ENCODE measurements around the gene ZNF189.

ZNF189 gene

DNA sequence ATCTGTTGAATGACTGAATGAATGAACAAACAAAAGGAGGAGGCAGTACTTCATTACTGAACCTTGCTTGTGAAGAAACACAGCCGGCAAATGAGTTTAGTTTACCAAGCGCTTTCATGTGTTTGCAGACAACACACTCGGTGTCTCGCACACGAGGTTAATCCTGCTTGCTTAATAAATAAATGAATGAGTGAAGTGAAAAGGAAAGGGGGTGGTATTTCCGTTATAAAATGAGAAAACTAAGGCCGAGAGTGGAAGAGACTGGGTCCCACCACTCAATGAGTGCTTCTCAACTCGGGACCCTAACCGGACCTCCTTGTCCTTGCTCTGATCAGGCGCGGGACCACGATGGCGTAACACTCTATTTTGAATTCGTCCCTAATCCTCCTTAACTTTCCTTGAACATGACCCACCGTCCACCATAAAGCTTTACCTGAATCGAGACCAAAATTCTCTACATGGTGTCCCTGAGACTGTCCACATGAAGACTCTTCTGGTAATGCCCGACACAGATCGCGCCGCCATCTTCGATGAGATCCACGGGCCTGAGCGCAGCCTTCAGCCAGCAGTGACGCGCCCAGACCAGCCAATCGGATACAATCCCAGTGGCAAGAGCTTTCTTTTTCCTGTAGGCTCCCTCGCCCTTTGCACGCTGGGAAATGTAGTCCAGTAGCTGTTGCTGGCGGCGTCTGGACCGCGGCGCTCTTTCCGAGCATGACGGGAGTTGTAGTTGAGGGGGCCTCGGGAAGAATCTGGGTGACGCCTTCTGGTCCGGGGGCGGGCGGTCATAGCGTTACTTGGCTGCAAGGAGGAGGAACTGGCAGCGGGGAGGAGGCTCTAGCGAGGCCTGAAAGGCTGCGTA lies at the start of gene ZNF189, which contains the start of gene MRPL50:
TSS of gene ZNF189 (plus strand) at position 784 of the 862 bp plus-strand sequence. CDS start 306 bp downstream, outside the sequence.
TSS of gene MRPL50 (minus strand) at position 551 of the 862 bp plus-strand sequence. CDS start at position 525, 26 bp downstream.
- intact Hi-C loops (cut with DNase I) = loop anchor here (5.0 kb wide), 1 partner anchor 134 kb away; the partner anchor contains the start of gene RNF20
- peak; percentile 98 to 100 (median 99) for DNase-seq

DNA sequence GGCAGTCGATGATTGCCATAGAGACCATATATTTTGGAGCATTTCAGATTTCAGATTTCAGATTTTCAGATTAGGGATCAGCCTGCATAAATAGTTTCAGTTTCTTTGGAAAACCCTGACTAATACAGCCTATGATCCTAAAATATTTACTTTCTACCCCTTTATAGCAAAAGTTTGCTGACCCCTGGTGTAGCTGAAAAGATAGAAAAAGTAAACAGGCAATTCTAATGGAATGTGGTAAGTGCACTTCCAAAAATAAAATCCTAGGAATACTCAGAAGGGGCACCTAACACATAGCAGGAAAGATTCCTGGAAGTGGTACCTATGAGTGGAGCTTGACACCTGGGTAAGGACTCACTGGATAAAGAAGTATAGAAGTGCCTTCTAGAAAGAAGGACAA lies 48.4 kb upstream of the ZNF189 start:
- DNase-seq = no peak
- intact Hi-C loops (cut with DNase I) = no loop called here

DNA sequence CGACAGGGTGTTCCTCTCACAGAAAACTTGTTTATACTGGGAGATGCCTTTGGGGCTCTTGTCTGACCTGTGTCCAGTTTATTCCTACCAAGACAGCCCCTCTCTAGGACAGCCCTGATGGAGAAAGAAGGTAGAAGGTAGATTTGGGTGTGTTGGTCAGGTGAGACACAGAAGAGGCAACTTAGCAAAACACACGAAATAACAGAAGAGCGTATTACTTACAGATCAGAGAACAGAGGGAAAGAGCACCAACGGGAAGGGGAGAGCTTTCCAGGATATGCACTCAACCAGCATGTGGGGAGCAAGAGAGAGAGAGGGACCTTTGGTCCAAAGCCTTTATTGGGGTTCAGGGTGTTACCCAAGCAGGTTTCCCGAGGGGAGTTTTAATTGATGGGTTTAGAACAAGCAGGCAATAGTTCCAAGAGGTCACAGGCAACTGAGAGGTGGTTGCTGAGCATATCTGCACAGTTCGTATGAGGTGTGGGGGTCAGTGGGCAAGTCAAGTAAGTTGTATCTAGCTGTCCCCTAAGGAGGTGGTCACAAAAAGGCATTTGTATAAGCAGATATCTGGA lies 45.7 kb upstream of the ZNF189 start:
- intact Hi-C loops (cut with DNase I) = no loop called here
- DNase-seq = no peak

DNA sequence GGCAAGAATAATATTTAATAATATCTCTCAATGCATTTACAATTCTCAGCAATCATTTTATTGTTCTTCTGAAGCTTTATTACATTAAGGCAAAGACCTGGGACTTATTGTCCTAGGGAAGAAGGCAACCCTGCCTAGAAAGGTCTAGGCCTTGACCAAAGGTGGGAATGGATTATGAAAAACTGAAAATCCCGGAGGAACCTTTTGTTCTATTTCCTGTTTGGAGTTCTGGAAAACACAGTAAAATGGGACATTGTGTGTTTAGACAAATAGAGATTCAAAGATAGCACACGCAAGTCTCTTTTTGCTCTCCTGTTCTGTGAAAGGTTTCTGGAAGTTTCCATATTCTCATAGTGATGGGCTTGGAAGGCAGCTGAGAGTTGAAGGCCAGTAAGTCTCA lies 45.0 kb upstream of the ZNF189 start:
- DNase-seq = no peak
- intact Hi-C loops (cut with DNase I) = no loop called here

DNA sequence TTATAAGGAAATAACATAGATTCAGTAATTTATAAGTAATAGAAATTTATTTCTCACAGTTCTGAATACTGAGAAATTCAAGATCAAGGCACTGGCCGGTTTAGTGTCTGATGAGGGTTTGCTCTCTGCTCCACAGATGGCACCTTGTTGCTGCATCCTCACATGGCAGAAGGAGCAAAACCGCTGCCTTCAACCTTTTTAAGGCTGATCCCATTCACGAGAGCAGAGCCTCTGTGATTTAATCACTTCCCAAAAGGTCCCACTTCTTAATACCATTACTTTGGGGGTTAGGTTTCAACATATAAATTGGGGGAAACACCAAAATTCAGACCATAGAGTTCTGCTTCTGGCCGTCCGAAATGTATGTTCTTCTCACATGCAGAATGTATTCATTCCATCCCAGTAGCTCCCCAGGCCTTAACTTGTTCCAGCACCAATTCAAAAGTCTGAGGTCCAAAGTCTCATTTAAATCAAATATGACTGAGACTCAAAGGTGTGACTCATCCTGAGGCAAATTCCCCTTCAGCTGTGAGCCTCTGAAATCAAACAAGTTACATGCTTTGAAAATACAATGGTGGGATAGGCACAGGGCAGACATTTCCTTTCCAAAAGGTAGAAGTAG lies 44.4 kb upstream of the ZNF189 start:
- no peak for DNase-seq
- intact Hi-C loops (cut with DNase I) = no loop called here

DNA sequence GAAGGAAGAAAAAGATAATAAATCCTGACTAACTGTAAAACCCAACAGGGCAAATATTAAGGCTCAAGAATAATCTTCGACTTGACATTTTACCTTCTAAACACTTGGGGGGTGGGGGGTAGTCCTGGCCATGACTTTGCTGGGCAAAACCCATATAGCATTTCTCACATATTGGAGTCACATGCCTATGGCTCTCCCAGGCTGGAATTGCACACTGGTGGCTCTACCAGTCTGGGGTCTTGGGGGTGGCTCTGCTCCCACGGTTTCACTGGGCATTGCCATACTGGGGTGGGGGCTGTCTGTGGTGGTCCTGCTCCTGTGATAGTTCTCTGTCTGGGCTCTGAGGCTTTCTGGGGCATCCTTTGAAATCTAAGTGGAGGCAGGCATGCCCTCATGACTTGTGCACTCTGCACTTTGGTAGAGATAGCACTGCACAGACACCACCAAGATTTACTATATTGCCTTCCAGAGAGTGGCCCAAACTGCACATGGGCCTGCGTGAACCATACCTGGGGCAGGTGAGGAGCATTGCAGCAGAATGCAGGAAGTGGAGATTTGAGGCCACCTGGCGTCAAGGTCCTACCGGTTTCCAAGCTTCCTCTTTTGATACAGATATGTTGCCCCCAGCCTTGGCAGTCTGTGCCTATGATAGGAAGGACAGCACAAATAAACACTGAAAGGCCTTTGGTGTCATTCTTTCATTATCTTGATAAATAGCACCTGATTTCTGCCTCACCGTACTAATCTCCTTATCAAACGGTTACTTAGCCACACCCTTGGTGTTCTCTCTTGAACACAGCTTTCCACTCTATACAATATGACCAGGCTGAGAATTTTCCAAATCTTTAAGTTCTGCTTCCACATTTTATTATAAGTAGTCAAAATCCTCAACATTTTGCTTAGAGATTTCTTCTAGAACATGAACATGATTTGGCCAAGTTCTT lies 43.6 kb upstream of the ZNF189 start:
- no peak for DNase-seq
- intact Hi-C loops (cut with DNase I) = no loop called here

DNA sequence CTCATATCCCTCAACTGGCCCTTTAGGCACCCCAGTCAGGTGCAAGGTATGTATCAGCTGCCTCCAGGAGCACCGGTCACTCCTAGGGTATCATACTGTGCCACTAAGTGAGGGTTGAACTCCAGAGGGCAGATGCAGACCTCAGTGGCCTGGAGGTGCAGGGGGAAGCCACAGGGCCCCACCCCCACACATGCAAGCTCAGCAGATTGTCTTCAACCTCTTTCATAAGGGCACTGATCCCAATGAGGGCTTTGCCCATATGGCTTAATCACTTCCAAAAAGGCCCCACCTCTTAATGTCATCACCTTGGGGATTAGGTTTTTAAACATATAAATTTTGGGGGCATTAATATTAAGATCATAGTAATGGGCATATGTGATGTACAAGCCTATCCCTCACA lies 42.0 kb upstream of the ZNF189 start:
- intact Hi-C loops (cut with DNase I) = no loop called here

DNA sequence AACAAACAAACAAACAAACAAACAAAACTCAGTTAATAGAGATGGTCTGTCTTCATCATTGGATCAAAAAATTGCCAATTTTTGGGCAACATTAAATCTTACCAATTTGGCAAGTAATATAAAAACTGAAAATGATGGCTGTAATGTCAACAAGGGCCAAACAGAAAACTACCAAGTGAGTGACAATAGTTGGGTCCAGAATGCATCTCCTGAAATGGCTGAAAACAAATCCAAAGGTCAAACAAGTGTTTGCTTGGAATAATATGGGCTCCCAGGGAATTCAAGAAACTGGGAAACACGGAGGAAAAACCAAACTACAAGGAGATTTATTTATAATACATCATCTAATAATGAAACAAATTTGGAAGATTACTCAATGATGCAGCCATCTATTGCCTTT lies 39.0 kb upstream of the ZNF189 start:
- no peak for DNase-seq
- intact Hi-C loops (cut with DNase I) = no loop called here

More for the DNA sequence above, 42.0 kb upstream of the ZNF189 start:
- no peak for DNase-seq

DNA sequence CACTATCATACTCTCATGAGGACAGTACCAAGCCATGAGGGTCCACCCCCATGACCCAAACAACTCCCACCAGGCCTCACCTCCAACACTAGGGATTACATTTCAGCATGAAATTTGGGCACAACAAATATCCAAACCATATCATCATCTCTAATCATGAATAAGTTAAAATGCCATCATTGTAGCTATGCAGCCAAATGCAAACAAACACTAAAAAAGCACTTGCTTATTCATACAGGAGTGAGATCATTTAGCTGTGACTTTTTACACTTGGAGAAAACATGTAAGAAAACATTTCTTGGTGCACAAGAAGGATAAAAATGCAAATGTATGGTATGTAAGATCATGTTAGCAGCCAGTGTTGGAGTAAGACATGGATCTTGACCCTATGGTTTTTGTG lies 38.0 kb upstream of the ZNF189 start:
- intact Hi-C loops (cut with DNase I) = no loop called here
- DNase-seq = no peak

DNA sequence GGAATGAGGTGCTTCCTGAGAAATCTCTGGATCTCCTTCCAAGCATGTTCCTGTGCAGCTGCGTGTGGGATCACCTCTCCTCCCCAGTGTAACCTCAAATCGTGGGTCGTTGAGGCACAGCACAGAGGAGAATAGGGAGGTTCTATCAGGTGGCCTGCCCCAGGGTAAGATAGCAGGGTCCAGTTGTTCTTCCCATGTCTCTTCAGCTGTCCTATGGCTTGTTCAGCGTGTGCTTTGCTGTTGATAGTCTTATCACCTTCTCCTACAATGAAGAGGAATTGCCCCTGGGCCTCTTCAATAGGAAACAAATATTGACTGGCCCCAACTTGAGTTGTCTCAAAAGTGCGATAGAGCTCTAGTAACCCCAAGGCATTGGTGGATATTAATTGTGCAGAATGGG lies 36.2 kb upstream of the ZNF189 start:
- DNase-seq = no peak
- intact Hi-C loops (cut with DNase I) = no loop called here

DNA sequence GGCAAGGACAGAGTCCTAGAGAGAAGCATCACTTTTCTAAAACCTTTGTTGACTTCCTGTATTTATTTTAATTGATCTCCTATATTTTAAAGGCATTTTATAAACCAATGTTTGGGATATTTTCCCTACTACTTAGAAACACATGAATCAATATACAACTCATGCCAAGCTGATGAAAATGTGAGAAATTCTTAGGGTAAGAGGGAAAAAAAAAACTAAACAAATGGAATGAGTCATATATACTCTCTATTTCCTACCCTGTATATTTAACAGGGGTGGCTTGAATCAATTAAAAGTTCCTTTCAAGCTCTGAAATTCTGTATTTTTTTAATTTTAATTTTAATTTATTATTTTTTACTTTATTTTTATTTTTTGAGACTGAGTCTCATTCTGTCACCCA lies 33.5 kb upstream of the ZNF189 start:
- intact Hi-C loops (cut with DNase I) = no loop called here
- DNase-seq = no peak

DNA sequence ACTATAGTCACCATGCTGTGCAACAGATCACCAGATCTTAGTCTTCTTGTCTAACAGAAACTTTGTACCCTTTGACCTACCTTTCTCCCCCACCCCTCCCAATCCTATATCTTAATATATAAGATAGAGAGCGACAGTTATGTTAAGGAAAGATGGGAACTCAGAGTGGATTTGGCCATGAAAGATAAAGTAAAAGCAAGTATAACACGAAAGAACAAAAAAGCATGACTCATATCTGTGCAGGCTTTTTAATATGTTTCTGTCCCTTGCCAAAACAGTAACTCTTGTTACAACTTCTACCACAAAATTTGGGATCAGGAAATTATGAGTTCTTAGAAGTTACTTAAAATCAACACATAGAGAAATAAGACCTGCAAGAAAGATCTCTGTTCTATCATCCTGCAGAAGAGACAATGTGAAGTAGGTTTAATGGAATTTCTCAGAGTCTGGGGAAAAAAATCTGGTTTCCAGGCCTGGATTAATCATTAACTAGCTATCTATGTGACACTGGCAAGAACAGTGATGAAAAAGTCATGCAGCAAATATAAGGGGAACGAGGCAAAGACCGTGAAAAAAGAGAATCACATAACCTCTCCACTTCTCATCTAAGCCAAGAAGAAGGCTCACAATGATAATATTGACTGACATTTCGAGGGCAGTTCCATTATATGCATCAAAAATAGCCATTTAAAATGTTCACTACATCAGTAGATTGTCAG lies 32.5 kb upstream of the ZNF189 start:
- intact Hi-C loops (cut with DNase I) = no loop called here

DNA sequence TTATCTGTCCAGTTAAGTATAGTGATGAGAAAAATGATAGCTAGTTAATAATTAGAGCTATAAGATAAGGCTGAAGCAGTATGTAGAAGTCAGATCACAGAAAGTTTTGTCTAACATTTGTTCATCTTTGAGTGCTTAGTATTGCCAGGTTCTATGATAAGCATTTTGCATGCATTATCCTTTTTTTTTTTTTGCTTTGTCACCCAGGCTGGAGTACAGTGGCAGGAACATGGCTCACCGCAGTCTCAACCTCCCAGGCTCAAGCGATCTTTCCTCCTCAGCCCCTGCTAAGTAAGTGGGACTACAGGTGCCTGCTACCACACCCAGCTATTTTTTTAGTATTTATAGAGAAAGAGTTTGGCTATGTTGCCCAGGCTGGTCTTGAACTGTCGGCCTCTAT lies 31.3 kb upstream of the ZNF189 start:
- intact Hi-C loops (cut with DNase I) = no loop called here
- no peak for DNase-seq

More for the DNA sequence above, 32.5 kb upstream of the ZNF189 start:
- no peak for DNase-seq

DNA sequence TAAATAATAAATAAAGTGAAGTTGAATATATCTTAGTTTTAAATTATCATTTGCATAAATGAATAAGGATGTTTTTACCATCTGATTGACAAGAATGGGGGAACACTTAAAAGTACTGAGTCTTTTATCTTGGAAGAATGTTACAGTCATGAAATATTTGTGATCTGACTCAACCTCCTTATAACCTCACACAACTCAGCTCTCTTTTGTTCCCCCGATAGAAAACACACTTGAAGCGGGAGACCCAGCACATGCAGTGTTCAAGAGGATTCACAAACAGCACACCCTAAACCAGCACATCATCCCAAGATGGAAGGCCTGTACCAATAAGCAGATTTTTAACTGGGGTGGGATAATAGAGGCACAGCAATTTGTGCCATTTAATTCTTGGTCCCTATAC lies 29.4 kb upstream of the ZNF189 start:
- intact Hi-C loops (cut with DNase I) = no loop called here
- DNase-seq = no peak

DNA sequence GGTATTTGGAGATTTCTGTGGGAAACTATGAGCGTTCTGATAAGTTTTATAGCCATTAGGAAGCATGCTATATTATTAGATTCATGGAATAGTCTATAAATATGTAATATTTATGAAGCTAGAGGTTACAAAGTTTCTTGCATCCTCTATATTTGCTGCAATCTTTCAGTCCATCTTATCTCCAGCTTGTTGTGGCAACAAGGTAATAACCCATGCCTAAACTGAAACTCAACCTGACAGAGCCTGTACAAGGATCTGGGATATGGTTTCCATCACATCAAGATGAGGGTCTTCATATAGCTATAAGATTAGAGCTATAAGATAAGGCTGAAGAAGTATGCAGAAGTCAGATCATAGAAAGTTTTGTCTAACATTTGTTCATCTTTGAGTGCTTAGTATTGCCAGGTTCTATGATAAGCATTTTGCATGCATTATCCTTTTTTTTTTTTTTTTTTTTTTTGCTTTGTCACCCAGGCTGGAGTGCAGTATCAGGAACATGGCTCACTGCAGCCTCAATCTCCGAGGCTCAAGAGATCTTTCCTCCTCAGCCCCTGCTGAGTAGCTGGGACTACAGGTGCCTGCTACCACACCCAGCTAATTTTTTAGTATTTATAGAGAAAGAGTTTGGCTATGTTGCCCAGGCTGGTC lies 28.6 kb upstream of the ZNF189 start:
- intact Hi-C loops (cut with DNase I) = no loop called here
- DNase-seq = no peak

DNA sequence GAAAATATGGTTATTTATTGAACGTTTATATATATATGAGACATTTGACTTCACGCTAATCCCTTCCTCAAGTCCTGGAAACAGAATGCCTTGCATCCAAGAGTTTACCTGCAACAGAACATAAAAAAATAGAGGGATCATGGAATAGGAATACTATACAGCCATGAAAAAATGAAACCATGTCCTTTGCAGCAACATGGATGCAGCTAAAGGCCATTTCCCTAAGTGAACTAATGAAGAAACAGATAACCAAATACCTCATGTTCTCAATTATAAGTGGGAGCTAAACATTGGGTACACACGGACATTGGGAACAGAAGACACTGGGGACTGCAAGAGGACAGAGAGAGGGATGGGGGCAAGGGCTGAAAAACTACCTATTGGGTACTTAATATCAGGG lies 26.8 kb upstream of the ZNF189 start:
- intact Hi-C loops (cut with DNase I) = no loop called here
- no peak for DNase-seq

DNA sequence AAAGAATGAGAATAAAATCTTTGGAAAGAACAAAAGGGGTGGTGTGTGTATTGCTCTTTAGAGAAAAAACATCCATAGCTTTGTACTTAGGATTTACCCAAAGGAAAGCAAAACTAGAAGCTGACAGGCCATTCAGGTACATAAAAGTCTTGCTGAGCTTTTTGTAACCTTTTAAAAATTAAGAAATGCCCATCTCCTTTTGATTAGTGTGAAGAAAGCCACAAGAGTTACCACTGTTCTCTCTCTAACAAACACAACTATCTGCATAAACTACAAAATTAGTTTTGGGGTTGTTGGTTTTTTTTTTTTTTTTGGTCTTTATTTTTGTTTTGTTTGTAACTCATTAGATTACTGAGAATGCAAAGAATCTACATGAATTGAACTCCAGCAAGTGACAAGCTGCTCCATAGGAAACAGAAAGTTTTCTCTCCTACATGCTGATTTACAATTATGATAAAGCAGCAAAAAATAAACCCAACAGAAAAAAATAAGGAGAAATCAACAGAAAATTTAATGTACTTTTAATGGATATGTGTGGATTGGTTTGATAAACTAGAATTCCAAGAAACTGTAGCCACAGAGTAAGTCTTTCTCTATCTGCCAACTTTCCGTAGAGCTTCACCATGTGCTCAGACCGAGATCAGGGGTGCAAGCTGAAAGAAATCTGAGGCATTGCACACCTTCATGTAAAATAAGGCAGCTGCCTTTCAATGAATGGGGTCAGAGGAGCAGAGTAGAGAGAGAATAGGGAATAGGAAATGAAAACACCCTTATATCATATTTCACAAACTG lies 26.1 kb upstream of the ZNF189 start:
- intact Hi-C loops (cut with DNase I) = no loop called here
- no peak for DNase-seq

DNA sequence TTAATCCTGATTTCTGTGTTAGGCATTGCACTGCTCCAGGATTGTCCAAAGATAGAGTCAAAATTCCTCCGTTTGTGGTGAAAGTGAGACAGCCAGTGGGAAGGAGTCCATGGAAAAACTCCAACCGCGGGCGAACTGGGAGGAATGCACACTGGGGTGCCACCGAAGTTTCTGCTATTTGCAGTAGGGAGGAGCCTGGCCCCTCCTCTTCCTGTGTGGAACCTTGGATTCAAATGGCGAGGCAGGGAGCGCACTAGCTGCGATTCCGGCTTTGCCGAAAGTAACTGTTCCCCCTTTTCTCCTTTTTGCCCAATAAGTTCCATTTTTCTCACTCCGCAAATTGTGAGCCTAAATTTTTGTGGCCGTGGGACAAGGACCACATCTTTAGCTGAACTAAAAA lies 23.1 kb upstream of the ZNF189 start:
- intact Hi-C loops (cut with DNase I) = no loop called here
- DNase-seq = peak in 8 of 10 donors; percentile 34 to 90 (median 45)
